ENCODE results near the gene MAN2B1.
A peak's percentile ranks its signal among the peaks of the same experiment; 100 is the strongest.

MAN2B1 gene

DNA sequence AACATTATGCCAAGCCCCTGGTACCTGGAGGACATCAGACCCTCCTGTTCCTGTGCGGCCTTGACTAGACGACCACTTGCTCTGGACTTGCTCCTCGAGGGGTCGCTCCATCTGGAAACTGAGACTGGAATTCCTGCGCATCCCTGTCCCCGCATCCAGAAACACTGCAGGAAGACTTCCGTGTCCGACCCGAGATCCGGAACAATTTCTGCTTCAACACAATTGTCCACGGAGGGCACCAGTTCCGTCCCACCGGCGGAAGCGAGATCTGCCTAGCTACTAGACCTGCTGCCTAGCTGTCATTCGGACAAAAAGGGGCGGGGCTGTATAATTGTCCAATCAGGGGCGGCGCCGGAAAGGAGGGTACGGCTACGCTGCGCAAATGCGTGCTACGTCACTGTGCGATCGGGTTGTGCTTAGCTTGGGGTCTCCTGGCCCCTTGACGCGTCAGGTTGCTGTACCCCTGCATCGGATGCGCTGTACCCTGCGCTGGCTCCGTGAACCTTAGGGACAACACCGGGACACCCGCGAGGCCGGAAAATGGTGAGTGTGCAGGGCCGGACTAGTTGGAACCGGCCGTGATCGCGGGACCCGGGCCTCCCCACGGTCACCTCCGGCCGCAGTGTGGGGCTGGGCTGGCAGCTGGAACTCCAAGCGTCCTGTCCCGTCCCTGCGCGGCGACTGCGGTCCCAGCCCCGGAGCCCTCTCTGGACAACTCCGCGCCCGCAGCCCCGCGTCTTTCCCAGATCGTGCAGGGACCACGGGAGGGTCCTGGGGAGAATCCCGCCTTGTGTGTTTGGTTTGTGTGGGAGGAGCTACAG lies 55.8 kb downstream of the MAN2B1 start, which contains the start of the genes ZNF490 and ZNF791:
ZNF490 (minus strand) TSS at position 274 of the 821 bp plus-strand sequence; CDS start at position 141, 133 bp downstream.
ZNF791 (plus strand) TSS at position 381 of the 821 bp plus-strand sequence; CDS start at position 541, 160 bp downstream.
- DNase-seq = peak; percentile 94 to 96

DNA sequence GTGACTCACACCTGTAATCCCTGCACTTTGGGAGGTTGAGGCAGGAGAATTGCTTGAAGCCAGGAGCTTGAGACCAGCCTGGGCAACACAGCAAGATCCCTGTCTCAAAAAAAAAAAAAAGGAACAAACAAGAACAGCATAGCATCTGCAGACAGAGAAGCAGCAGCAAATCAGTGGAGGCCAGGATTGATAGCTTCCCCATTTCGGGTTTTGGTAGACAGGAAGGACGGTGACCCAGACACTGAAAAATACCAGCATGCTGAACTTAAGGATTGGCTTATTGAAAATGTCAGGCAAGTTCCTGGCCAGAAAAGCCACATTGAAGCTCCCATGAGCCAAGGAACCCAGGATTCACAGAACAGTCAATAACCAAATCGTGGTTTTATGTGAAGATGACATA lies 58.9 kb downstream of the MAN2B1 start:
- no peak for DNase-seq

DNA sequence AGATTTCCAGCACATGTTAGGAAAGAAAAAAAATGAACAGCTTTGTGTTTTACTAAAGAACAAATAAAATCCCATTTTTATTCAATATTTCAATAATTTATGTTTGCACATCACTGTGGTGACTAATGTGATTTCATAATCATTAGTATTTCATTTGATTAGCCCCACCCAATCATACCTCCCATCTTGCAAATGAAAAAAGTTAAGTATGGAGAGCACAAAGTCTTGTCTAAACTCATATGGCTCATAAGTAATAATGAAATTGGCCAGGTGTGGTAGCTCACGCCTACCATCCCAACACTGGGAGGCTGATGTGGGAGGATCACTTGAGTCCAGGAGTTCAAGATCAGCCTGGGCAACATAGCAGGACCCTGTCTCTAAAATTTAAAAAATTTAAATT lies 59.7 kb downstream of the MAN2B1 start:
- DNase-seq = no peak

DNA sequence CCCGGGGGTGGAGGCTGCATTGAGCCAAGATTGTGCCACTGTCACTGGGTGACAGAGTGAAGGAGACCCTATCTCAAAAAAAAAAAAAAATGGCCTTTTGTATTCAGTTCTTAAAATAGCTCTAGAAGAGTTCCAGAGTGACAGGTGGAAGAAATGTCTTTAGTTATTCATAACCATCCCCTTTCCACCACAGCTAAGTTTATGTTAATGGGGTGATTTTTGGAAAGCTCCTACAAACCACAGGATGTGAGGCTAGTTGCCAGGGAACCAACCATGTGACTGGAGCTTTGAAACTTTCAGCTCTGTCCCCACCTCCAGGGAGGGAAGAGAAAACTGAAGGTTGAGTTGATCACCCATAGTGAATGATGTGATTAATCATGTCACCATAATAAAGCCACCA lies 62.8 kb downstream of the MAN2B1 start:
- peak; percentile 32 to 44 for DNase-seq

DNA sequence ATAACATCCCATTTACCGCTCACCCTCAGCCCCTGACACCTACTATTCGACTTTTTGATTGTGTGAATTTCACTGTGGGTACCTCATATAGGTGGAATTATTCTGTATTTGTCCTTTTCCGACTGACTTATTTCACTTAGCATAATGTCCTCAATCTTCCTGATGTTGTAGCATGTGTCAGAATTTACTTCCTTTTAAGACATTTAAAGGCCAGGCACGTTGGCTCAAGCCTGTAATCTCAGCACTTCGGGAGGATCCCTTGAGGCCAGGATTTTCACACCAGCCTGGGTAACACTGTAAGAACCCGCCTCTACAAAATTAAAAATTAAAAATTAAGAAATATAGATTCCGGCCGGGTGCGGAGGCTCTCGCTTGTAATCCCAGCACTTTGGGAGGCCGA lies 68.9 kb downstream of the MAN2B1 start:
- DNase-seq = no peak

DNA sequence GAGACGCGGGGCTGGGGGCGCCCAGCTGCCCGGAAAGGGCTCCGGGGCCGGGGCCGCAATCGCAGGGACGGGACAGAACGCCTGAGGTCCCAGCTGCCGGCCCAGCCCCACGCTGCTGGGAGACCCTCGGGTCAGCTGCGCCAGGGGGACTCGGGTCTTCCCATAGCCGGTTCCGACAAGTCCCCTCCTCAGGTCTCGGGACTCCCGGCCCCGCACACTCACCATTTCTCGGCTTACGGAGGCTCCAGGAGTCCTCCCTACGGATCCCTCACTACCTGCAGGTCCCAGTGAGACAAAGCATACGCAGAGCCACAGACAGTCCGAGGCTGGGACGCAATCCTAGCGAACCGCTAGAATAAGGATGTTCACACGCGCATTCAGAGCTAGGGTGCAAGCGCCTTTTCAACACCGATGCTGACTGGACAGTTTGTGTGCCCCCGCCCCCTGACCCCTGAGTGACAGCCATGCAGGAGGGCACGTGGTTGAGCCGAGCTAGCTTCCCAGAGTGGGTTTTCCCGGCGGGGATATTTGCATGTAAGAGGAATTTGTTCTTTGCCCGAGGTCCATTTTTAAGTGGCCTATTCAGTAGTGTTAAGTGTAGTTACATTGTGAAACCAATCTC lies 69.5 kb downstream of the MAN2B1 start:
- no peak for DNase-seq

All from stimulated activated CD4-positive, alpha-beta T cell treated with anti-CD3 and anti-CD28 coated beads, Interleukin-2, amount 100 ng/mL, for 48 hours (primary cell).